ENCODE results near the gene PLXNA4. TPM values are rescaled to one million over a fixed set of nuclear protein-coding genes. Genes with fewer than 3 reads are reported as not detected.

PLXNA4 gene
- total RNA-seq, 2 experiments from 2014 or later: 0.75 to 0.85 TPM

DNA sequence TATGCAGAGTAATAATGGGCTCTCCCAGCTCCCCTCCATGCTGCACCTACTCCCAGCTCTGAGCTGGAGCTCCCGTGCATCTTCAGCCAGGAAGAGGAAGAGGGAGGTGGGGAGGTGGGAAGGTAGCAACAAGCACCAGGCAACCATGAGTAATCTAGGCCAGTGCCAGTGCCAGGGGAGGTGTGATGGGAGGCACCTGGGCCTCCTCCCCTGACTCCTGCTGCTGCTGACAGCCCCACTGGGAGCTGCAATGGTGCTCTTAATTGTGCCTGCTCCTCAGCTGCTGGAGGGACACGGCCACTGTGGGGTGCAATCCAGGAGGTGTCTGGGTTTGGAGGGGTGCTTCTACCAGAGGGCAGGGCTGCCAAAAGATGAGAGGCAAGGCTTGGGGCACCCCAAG, 243.0 kb downstream of the PLXNA4 start:
- ChIA-PET CTCF (interaction anchor here (1.0 kb wide), 1 partner anchor 14 kb away, joined by 3 read pairs; no protein-coding TSS in a partner anchor), POLR2A (no interaction called here)
- no peaks in the 10 kb centered on the region for H3K4me1 Mint-ChIP-seq (ENCODE audit: low read depth)
- no peak overlapping the region for H3K27ac Mint-ChIP-seq
- TF ChIP-seq CTCF (IDR thresholded peaks at IDR 0.05): no peak
- H3K9me3 Mint-ChIP-seq: no peaks in the 10 kb centered on the region
- H3K27ac ChIP-seq (ENCODE audit: low read depth in 1 of 2, low read length in 2 of 2): no peak overlapping the region
- intact Hi-C loops (cut with DNase I, micrococcal nuclease): no loop called here
- peaks cover 32% of the 10 kb centered on the region for H3K27me3 Mint-ChIP-seq
- ATAC-seq (ENCODE audit: poor library complexity) (no peak), DNase-seq (no peak)
- no peaks in the 10 kb centered on the region for H3K36me3 ChIP-seq (ENCODE audit: insufficient read depth, low read length)
- peaks cover 0 to 2% of the 10 kb centered on the region in 2 experiments for H3K27me3 ChIP-seq (ENCODE audit: control insufficient read depth in 1 of 2, insufficient read depth in 2 of 2, low read length in 2 of 2)
- H3K4me3 Mint-ChIP-seq: no peak overlapping the region
- no peaks in the 10 kb centered on the region for H3K4me1 ChIP-seq (ENCODE audit: insufficient read depth, low read length)
- no peak overlapping the region for H3K4me3 ChIP-seq (ENCODE audit: low read length)
- H3K36me3 Mint-ChIP-seq (ENCODE audit: low read depth): no peaks in the 10 kb centered on the region
- no peaks in the 10 kb centered on the region for H3K9me3 ChIP-seq (ENCODE audit: control insufficient read depth in 1 of 2, insufficient read depth in 1 of 2, low read length in 2 of 2)

DNA sequence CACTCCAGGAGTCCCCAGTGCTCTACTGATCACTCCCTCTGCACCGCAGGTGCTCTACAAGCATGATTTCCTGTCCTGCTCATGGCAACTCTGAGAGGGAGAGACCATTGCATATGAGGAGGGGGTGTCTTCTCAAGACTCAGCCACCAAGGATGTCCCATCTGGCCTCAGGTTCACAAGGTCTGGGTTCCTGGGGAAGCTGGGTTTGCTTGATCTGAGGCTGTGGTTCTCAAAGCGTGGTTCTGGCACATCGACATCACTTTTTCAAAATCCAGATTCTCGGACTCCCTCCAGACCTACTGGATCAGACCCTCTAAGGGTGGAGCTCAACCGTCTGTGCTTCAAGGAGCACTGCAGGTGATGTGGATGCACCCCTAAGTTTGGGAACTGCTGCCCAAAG, 247.5 kb downstream of the PLXNA4 start:
- Mint-ChIP-seq H3K27me3 (peaks cover 45% of the 10 kb centered on the region), H3K36me3 (ENCODE audit: low read depth) (no peaks in the 10 kb centered on the region), H3K9me3 (no peaks in the 10 kb centered on the region), H3K4me3 (no peak overlapping the region), H3K4me1 (ENCODE audit: low read depth) (no peaks in the 10 kb centered on the region), H3K27ac (no peak overlapping the region)
- H3K9me3 ChIP-seq (ENCODE audit: control insufficient read depth in 1 of 2, insufficient read depth in 1 of 2, low read length in 2 of 2): no peaks in the 10 kb centered on the region
- ATAC-seq (ENCODE audit: poor library complexity): no peak
- no peaks in the 10 kb centered on the region for H3K36me3 ChIP-seq (ENCODE audit: insufficient read depth, low read length)
- no peak overlapping the region for H3K4me3 ChIP-seq (ENCODE audit: low read length)
- no peak for DNase-seq
- no peak for TF ChIP-seq CTCF (IDR thresholded peaks at IDR 0.05)
- peaks cover 2 to 3% of the 10 kb centered on the region in 2 experiments for H3K27me3 ChIP-seq (ENCODE audit: control insufficient read depth in 1 of 2, insufficient read depth in 2 of 2, low read length in 2 of 2)
- CTCF ChIA-PET: no interaction called here
- no peak overlapping the region for H3K27ac ChIP-seq (ENCODE audit: low read depth in 1 of 2, low read length in 2 of 2)
- intact Hi-C loops (cut with DNase I, micrococcal nuclease): no loop called here
- POLR2A ChIA-PET: no interaction called here
- H3K4me1 ChIP-seq (ENCODE audit: insufficient read depth, low read length): no peaks in the 10 kb centered on the region

- no peak for DNase-seq
- Mint-ChIP-seq H3K9me3 (no peaks in the 10 kb centered on the region), H3K36me3 (ENCODE audit: low read depth) (no peaks in the 10 kb centered on the region), H3K4me3 (no peak overlapping the region), H3K27me3 (peaks cover 45% of the 10 kb centered on the region), H3K4me1 (ENCODE audit: low read depth) (no peaks in the 10 kb centered on the region), H3K27ac (no peak overlapping the region)
- ChIA-PET CTCF (no interaction called here), POLR2A (no interaction called here)
- H3K27ac ChIP-seq (ENCODE audit: low read depth in 1 of 2, low read length in 2 of 2): no peak overlapping the region
- no peak overlapping the region for H3K4me3 ChIP-seq (ENCODE audit: low read length)
- no peak for TF ChIP-seq CTCF (IDR thresholded peaks at IDR 0.05)
- ATAC-seq (ENCODE audit: poor library complexity): no peak
- H3K4me1 ChIP-seq (ENCODE audit: insufficient read depth, low read length): no peaks in the 10 kb centered on the region
- no peaks in the 10 kb centered on the region for H3K9me3 ChIP-seq (ENCODE audit: control insufficient read depth in 1 of 2, insufficient read depth in 1 of 2, low read length in 2 of 2)
- intact Hi-C loops (cut with DNase I, micrococcal nuclease): no loop called here
- H3K27me3 ChIP-seq (ENCODE audit: control insufficient read depth in 1 of 2, insufficient read depth in 2 of 2, low read length in 2 of 2): peaks cover 2 to 3% of the 10 kb centered on the region in 2 experiments
- no peaks in the 10 kb centered on the region for H3K36me3 ChIP-seq (ENCODE audit: insufficient read depth, low read length)
These were observed 248.1 kb downstream of the PLXNA4 start for GRCh38 chr7:132328047-132328620.

Measured in CD4-positive, alpha-beta T cell (primary cell).